ENCODE results near the gene GALNT10.

GRCh38 chr5:154384480-154385235 is 194.1 kb downstream of the GALNT10 start:
- TF ChIP-seq CTCF (IDR thresholded peaks at IDR 0.05) (no peak), ZFX (IDR thresholded peaks at IDR 0.05; ENCODE audit: borderline replicate concordance) (no peak)
